ENCODE results near the gene ZNF230.

Gene ZNF230

DNA sequence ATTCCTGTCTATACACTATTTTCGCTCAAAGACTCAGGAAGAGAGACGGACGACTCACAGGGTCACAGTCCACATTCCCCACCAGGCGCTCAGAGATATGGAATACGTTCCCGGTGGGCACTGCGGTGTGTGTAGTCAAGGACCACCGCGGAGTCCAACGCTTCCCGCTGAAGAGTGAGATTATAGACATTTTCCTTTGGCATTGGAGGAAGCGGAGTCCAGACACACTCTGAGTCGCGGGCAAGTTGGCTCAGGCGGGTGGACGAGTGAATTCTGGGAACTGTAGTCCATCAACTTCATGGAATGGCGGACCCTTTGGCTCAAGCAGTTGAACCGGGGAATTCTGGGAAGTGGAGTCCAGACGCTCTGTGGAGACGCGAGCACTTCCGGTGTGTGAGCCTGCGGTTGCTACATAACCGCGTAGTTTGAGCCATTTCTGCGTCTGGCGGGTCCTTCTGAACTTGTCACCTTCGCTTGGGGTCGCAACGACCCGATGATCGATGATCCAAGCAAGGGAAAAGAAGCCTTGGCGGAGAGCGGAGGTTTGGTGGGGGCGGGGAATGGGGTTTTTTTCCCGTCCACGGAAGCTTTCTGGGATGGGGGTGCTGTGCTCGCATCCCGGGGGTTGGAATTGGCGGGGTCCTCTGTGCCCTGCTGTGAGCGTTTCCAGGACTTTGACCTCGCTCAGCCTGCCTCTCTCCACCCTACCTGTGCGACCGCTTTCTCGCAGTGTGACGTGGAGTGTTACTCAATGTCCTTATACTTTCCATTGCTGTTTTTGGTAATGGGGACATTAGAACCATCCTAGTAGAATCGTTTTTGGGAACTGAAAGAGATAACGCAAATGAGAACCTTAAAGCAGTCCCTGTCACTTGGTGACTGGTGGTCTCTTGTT lies at the start of gene ZNF230:
TSS of gene ZNF230 (plus strand) at position 392 of the 895 bp plus-strand sequence. CDS start 4,122 bp downstream, outside the sequence.
- DNase-seq (ENCODE audit: low read depth in 2 of 2), result peak; percentile 67 to 68

DNA sequence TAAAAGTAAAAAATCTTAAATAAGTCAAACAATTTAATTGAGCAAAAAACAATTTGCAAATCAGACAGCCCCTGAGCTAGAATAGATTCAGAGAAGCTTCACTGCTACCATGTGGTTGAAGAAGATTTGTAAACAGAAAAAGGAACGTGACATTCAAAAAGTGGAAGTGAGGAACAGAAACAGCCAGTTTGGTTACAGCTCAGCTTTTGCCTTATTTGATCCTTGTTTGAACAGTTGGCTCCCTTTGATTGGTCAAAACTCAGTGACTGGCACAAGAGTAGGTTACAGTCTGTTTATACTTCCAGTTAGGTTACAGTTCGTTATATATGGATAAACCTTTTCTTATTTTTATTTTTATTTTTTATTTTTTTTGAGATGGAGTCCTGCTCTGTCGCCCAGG lies 45.9 kb upstream of the ZNF230 start:
- no peak for DNase-seq (ENCODE audit: low read depth in 2 of 2)

DNA sequence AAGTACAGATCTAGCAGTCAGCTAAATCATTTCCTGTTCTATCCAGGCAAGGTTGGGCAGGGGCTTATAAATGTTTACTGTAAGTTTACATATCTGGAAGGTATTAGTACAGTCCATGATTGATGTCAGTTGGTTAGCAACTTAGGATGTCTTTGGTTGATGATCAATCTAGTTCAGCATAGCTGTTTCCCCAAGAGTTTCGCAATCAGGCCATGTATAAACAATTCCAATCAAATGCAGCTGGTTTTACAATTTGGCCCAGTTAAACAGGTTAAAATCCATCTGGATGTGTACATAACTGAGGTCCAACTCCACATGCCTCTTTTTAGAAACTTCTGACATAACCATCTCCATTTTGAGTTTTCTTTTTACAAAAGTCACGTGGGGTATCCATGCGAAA lies 44.9 kb upstream of the ZNF230 start:
- DNase-seq (ENCODE audit: low read depth in 2 of 2), result no peak

DNA sequence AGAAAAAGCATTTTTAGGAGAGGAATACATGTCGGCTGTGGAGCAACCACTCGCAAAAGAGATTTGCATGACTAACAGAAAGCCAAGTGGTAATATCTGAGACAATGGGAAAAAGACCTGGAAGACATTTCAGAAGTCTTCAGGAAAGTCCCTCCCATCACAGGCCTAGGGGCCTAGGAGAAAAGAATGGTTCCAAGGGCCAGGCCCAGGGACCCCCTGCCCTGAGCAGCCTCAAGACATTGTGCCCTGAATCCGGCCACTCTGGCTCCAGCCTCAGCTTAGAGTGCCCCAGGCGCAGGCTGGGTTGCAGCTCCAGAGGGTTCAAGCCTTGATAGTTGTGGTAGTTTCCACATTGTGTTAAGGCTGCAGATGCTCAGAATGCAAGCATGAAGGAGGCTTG lies 42.3 kb upstream of the ZNF230 start:
- no peak for DNase-seq (ENCODE audit: low read depth in 2 of 2)

DNA sequence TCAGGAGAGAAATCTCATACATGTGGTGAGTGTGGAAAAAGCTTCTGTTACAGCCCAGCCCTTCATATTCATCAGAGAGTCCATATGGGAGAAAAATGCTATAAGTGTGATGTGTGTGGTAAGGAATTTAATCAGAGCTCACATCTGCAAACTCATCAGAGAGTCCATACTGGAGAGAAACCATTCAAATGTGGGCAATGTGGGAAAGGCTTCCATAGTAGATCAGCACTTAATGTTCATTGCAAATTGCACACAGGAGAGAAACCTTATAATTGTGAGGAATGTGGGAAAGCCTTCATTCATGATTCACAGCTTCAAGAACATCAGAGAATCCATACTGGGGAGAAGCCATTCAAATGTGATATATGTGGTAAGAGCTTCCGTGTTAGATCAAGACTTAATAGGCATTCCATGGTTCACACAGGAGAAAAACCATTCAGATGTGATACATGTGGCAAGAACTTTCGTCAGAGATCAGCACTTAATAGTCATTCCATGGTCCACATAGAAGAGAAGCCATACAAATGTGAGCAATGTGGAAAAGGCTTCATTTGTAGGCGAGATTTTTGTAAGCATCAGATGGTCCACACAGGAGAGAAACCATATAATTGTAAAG lies 36.6 kb upstream of the ZNF230 start:
- DNase-seq (ENCODE audit: low read depth in 2 of 2), result no peak

DNA sequence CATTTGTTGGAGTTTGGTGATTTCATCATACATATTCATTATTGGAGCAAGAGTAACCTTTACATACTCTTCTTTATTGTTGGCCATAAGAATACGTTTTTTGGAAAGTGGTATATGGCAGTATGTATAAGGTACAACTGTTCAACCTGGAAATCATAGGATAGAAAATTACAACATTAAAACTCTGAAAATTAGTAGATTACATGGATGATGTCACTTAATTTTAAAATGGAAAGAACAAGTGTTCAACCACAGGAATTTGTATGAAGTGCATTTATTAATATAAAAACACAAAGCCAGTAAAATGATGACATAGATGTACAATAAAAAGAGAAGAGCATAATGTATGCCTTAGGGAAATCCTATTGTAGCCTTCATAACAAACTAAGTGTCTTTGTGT lies 26.0 kb upstream of the ZNF230 start:
- DNase-seq (ENCODE audit: low read depth in 2 of 2), result no peak

DNA sequence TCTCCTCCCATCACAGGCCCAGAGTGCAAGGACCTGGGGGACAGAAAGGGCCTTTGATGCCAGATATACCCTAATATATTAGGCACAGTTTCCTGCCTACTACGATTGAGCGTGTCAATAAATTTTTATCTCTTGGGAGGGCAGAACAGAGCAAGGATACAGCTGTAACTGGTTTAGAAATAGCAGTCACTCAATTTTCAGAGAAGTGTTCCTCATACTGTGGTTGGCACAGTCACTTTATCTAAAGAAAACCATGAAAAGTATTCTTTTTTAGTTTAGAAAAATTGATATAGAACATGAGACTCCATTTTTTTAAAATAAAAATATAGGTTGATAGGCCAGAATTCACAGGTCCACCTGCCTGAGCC lies 19.2 kb upstream of the ZNF230 start:
- no peak for DNase-seq (ENCODE audit: low read depth in 2 of 2)

DNA sequence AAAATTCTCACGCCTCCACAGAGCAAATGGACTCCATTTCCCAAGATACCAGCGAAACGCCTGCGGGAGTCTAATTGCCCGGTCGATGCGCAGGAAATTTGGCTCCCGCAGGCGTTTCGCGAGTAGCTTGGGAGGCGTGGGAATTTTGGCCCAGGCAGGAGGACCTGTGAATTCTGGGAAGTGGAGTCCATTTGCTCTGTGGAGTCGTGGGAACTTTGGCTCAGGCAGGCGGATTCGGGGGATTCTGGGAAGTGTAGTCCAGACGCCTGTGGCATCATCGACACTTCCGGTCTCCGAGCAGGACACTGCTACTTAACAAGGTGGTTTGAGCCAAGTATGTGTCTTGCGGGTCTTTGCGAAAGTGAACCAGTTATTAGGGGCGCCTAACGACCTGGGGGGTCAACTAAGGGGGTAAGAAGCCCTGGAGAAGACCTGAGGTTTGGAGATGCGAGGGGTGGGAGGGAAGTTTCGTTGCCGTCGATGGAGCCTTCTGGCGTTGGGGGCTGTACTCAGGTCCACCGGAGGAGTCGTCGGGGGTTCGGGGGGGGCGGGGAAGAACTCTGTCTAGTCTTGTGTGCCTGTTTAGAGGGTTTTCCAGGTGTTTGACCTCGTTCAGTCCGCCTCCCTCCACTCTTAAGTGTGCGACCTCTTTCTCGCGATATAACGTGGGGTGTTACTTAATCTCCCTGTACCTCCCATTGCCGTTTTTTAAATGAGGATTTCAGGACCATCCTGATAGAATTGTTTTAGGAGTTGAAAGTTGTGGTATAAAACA lies 18.7 kb upstream of the ZNF230 start, which contains the start of gene ZNF155:
TSS of gene ZNF155 (plus strand) at position 277 of the 775 bp plus-strand sequence. CDS start 4,356 bp downstream, outside the sequence.
- peak; percentile 41 to 53 for DNase-seq (ENCODE audit: low read depth in 2 of 2)

DNA sequence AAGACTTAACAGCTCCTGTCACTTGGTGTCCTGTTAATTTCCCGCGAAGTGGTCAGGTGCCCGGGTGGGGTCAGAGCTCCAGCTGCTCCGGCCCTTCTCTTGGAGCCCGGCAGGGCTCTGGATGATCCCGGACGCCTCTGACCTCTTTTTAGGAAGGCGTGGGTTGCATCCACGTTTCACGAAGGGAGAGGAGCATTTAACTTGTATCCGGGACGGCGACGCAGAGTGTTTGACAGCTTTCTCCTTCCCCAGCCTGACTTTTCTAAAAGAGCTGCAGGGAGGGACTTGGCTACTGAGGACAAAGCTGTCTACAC lies 18.1 kb upstream of the ZNF230 start:
- DNase-seq (ENCODE audit: low read depth in 2 of 2), result no peak

DNA sequence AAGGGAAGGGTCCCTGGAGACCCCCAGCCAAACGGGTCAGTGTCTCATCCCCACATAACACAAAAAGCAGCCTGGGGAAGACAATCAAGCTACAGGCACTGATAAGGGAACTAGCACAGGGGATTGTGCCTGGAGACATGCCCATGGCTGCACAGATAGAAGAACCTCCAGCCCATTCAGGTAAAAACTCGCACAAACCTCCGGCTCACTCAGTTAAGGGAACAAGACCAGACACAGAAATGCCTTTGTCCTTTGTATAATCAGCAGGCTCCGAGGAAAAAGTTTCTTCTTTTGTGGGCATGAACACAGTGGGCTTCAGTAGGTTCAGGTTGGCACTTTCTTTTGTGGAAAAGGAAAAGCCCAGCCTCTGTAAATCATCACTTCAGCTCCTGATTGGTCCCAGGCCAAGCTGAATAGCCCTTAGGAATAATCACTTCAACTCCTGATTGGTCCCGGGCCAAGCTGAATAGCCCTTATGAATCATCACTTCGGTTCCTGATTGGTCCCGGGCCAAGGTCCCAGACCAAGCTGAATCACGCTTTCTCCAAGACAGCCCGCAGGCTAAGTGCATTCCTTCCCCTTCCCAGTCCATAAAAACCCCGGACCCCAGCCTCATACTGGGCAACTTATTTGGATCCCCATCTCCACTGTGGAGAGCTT lies 5.0 kb upstream of the ZNF230 start:
- no peak for DNase-seq (ENCODE audit: low read depth in 2 of 2)

DNA sequence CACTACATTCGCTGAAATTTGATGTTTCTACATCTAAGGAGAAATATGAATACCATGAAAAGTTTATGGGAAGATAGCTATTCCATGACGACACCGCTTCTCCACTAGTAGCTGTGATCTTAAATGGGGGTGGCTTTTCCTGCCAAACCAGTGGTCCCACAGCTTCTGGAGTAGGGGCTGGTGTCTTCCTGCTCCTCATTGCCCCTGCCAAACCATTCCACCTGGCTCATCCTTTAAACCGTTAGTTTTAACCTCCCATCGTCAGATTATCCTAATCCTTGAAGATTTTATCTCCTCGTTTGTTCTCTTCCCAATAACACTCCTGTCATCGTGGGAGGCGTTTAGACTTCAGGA lies 568 bp upstream of the ZNF230 start:
- no peak for DNase-seq (ENCODE audit: low read depth in 2 of 2)

DNA sequence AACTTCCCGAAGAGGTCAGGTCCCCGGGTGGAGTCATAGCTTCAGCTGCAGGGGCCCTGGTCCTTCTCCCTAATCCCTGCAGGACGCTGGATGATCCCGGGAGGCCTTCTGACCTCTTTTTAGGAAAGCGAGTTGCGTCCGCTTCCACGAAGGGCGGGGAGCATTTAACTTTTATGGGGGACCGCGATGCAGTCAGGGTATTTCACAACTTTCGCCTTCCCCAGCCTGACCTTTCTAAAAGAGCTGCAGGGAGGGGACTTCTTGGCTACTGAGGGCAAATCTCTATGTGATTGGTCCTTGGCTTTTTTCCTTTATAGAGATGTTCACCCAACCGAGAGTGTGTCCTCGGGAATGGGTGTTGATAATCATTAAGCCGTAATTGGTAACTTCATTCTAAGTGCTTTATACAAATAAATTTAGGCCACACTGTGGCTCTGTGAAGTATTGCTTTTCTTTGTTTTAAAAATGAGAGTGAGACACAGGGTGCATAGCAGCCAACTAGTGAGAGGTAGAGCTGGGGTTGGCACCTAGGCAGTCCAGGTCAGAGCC lies 778 bp downstream of the ZNF230 start:
- no peak for DNase-seq (ENCODE audit: low read depth in 2 of 2)

DNA sequence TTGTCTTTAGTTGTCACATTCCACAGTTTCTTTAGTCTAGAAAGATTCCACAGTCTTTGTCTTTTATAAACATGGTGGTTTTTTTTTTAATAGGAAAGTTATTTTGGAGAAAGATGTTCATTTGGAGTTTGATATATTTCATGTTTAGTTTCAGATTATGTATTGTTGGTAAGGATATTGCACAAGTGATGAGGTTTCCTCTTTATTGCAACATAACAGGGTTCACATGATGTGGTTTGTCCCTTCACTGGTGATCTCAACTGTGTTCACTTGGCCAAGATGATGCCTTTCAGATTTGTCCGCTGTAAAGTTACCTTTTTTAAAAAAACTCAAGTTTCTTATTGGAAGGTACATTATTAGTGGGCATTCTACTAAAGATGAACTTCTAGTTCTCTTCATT lies 3.2 kb downstream of the ZNF230 start:
- DNase-seq (ENCODE audit: low read depth in 2 of 2), result no peak

DNA sequence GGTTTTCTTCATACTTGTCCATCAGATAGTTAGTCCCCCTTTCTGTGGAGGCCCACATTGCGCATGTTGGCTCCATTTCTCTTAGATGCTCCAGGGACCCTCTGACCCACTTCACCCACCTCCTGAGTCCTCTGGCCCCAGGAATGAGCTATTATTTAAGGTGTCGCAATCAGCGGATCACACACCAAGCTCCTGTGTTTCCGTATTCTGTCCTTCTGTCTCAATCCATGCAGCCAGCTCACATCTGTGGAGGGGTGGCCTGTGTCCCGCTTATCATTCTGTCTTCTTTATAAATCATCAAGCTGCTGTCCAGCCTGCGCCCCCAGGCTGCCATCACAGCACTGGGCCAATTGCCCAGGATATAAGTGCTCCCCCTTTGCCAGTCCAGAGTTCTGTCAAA lies 4.7 kb downstream of the ZNF230 start:
- no peak for DNase-seq (ENCODE audit: low read depth in 2 of 2)

DNA sequence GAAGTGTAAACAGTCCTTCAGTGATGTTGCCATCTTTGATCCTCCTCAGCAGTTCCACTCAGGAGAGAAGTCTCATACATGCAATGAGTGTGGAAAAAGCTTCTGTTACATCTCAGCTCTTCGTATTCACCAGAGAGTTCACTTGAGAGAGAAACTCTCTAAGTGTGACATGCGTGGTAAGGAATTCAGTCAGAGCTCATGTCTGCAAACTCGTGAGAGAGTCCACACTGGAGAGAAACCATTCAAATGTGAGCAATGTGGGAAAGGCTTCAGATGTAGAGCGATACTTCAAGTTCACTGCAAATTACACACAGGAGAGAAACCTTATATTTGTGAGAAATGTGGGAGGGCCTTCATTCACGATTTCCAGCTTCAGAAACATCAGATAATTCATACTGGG lies 7.7 kb downstream of the ZNF230 start:
- DNase-seq (ENCODE audit: low read depth in 2 of 2), result no peak

DNA sequence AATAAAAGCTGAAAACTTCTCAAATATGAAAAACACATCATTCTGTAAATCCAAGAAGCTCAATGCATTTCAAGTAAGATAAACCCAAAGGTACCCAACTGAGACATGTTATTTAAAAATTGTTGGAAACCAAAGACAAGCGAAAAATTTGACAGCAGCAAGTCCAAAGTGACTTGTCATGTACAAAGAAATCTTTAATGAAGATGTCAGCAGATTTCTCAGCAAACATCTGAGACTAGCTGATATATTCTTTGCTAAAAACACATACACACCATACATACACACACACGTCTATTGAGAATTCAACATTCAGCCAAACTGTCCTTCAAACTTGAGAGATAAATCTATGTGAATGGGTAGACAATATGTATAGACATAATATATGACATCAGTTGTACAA lies 16.7 kb downstream of the ZNF230 start:
- no peak for DNase-seq (ENCODE audit: low read depth in 2 of 2)

DNA sequence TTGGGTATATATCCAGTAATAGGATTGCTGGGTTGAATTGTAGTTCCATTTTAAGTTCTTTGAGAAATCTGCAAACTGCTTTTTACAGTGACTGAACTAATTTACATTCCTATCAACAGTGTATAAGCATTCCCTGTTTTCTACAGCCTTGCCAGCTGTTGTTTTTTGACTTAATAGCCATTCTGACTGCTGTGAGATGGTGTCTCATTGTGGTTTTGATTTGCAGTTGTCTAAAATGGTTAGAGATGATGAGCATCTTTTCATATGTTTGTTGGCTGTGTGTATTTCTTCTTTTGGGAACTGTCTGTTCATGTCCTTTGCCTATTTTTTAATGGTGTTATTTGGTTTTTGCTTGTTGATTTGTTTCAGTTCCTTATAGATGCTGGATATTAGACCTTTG lies 18.5 kb downstream of the ZNF230 start:
- no peak for DNase-seq (ENCODE audit: low read depth in 2 of 2)

DNA sequence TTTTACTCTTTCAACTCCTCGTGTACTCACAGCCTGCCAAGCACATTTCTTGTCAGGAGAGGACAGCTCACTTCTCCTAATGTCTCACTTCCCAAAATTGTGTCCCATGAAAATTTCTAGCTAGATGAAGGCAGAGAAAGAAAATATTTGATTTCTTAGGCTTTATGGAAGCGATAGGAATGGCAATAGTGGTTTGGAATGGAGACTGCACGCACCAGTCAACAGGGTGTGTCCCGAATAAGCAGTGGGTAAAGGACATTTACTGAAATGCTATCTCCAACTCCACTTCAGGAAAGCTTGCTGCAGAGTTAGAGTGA lies 22.1 kb downstream of the ZNF230 start:
- DNase-seq (ENCODE audit: low read depth in 2 of 2), result no peak

DNA sequence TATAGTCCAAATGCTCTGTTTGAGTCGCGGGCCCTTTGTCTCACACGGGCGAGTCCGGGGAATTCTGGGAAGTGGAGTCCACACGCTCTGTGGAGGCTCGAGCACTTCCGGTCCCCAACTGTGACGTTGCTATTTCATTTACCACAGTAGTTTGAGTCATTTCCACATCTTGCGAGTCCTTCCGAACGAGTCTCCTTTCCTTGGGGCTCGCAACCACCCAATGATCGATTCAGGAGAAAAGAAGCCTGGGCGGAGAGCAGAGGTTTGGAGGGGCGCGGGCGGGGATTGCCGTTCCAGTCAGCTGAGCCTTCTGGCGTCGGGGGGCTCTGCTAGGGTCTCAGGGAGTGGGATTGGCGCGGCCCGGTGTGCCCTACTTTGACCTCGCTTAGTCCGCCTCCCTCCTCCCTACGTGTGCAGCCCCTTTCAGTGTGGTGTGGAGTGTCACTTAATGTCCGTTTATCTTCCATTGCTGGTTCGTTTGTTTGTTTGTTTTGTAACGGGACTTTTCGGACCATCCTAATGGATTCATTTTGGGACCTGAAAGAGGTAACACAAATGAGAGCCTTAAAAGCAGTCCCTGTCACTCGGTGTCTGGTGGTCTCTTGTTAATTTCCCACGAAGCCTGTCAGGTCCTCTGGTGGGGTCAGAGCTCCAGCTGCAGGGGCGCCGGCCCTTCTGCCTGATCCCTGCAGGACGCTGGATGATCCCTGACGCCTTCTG lies 22.6 kb downstream of the ZNF230 start, which contains the start of gene ZNF222:
TSS of gene ZNF222 (plus strand) at position 163 of the 720 bp plus-strand sequence. CDS start at position 221, 58 bp downstream.
- DNase-seq (ENCODE audit: low read depth in 2 of 2), result peak; percentile 56 to 62

DNA sequence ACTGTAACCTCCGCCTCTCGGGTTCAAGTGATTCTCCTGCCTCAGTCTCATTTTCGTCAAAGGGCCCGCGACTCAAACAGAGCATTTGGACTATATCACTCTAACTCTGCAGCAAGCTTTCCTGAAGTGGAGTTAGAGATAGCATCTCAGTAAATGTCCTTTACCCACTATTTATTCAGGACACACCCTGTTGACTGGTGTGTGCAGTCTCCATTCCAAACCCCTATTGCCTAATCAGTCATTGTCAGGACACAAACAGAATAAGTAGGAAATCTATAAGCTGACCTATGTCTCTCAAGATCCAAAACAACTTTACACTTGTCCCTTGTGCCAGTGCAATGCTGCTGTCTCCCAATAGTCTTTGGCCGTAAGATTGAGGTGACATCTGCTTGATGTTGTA lies 23.9 kb downstream of the ZNF230 start:
- DNase-seq (ENCODE audit: low read depth in 2 of 2), result no peak

DNA sequence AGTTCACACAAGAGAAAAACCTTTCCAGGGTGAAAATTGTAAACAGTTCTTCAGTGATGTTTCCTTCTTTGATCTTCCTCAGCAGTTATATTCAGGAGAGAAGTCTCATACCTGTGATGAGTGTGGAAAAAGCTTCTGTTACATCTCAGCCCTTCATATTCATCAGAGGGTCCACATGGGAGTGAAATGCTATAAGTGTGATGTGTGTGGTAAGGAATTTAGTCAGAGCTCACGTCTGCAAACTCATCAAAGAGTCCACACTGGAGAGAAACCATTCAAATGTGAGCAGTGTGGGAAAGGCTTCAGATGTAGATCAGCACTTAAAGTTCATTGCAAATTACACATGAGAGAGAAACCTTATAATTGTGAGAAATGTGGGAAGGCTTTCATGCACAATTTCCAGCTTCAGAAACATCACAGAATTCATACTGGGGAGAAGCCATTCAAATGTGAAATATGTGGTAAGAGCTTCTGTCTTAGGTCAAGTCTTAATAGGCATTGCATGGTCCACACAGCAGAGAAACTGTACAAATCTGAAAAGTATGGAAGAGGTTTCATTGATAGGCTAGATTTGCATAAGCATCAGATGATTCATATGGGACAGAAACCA lies 29.3 kb downstream of the ZNF230 start:
- DNase-seq (ENCODE audit: low read depth in 2 of 2), result no peak

Data from stimulated activated CD8-positive, alpha-beta memory T cell treated with anti-CD3 and anti-CD28 coated beads, Interleukin-2, amount 100 ng/mL, for 1 hour (primary cell).